NCI-H2196 treated with DMSO at 0.1 percent for 48 hours (cell line): ENCODE results near the gene ZWILCH.
"Not testable (repeated sequence)": the region's sequence is repeated elsewhere in the genome, so short reads cannot be mapped to it uniquely, and the experiment has no call there.

Experiments
- DNase-seq: peaks from one replicate; lab custom pipeline; 2025; ENCODE audit not compliant: unreplicated experiment; lab: John Stamatoyannopoulos, UW

ZWILCH gene

DNA sequence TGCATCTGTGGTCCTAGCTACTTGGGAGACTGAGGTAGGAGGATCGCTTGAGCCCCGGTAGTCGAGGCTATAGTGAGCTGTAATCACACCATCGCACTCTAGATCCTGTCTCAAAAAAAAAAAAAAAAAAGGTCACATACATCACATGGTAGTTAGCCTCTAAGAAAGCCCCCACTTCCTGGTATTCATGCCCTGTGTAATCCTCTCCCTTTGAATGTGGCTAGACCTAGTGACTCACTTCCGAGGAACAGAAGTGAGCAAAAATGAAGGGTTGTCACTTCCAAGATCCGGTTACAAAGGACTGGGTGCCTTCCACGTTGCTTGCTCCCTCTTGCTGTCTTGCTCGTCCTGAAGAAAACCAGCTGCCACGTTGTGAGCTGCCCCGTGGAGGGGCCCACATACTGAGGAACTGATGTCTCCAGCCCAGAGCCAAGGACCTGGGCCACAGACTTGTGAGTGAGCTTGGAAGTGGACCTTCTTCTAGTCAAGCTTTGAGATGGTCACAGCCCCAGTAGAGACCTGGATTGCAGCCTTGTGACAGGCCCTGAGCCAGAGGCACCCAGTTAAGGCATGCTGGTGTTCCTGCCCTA is 73.3 kb downstream of the ZWILCH start:
- no peak for DNase-seq

DNA sequence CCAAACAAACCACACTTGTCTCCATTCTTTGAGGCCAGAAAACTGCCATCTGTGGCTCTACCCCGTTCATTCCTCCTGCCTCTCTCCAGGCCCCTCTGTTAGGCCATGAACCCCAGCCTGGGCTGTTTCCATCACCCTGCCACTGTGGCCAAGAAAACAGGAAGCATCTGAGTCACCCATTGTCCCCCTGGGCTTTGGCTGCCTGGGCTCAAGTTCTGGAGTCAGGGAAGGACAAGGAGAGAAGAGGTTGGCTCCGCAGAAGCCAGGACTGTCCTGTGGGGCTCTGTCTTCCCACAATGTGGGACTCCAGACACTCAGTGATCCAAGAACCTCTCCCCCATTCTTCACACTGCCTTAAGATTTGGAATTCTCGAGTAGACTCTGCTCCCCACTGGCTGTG is 75.5 kb downstream of the ZWILCH start:
- DNase-seq, result no peak

DNA sequence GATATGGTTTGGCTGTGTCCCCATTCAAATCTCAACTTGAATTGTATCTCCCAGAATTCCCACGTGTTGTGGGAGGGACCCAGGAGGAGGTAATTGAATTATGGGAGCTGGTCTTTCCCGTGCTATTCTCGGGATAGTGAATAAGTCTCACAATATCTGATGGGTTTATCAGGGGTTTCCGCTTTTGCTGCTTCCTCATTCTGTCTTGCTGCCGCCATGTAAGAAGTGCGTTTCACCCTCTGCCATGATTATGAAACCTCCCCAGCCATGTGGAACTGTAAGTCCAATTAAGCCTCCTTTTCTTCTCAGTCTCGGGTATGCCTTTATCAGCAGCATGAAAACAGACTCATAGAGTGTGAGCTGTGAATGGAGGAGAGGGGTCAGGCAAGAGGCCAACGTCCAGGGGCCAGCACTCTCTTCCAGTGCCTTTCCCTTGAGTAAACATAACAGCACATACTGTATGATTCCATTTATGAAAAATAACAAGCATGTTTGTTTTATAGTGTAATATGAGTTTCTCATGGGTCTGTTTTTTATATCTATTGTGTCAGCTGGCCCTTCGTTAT is 76.9 kb downstream of the ZWILCH start:
- no peak for DNase-seq

DNA sequence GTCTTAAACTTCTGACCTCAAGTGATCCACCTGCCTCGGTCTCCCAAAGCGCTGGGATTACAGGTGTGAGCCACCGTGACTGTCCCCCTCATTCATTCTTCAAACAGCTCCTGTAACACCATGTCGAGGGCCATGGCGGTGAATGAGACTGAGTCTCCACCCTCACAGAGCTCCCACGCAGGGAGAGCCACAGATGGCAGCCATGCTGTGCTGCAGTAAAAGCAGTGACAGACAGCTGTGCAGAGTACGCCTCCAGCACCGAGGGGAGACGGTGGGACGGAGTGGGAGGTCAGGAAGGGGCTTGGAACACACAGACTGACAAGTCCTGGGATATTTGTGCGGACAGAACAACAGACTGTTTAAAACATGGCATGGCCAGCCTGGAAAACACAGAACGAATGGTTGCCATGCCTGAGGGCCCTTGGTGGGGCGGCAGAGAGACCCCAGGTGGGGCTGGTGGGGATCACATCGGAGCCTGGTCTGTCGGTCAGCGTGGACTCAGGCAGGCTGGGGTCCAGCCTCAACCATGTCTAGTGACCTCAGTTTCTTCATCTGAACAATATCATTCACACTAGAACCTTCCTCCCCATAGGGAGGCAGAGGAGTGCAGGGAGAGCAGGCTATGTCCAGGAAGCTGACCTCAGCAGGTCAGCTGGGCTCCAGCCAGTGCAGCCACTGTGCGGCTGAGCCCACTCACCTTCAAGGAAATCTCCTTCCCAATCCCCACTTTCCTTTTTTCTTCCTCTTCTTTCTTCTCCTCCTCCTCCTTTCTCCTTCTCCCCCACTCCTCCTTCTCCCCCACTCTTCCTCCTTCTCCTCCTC is 81.2 kb downstream of the ZWILCH start:
- no peak for DNase-seq

DNA sequence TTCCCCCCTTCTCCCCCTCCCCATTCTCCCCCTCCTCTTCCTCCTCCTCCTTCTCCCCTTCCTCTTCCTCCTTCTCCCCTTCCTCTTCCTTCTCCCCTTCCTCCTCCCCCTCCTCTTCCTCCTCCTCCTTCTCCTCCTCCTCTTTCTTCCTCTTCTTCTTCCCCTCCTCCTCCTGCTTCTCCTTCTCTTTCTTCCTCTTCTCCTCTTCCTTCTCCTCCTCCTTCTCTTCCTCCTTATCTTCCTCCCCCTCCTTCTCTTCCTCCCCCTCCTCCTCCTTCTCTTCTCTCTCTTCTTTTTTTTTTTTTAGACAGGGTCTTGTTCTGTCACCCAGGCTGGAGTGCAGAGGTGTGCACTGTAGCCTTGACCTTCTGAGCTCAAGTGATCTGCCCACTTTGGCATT is 81.9 kb downstream of the ZWILCH start:
- no peak for DNase-seq

DNA sequence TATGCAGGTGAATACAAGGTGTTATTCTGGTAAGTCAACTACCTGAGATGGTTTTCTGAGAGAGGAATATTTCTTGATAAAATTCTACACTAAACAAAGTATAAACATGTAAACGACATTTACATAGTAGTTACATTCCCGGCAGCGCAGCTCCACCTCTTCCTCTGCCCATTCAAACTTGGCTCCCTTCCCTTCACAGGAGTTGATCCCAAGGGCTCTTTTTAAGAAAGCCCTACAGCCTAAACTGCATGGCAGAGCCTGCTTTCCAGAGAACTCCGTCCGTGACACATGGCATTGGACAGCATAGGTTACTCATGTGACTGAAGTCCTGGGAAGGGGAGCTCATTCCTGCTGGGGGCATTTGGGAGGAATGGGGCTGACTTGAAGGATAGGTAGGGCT is 82.6 kb downstream of the ZWILCH start:
- DNase-seq, result no peak

DNA sequence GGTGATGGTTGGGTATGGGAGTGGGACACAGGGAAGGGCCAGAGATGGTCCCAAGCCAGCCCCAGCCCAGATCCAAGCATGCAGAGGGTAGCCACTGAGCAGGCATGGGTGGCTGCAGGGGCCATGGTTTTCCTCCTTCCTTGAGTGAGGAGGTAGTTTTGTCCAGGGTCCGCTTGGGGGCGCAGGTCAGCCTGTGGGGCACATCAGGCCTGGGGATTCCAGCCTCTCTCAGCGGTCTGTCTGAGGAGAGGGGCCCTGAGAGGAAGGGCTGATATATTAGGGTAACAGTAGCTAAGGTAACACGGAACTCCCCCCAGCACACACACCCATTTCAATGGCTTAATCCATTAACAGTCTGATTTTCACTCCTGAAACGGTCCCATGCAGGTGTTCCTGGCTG is 83.4 kb downstream of the ZWILCH start:
- DNase-seq, result no peak

DNA sequence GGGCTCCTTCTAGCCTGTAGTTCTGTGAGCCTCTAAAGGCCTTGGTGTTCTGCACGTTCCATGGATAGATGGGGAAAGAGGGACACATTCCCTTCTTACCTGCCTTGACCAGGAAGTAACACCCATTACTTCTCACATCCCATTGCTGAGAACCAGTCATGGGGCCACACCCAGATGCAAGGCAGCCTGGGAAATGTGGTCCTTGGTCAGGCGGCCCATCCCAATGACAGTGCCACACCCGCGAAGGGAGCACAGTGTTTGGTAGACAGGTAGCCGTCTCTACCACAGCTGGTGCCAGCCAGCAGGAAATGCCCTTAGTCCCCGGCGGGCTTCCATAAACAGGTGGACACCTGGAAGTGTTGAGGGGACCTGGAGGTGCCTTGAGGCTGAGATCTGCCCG is 83.8 kb downstream of the ZWILCH start:
- no peak for DNase-seq

DNA sequence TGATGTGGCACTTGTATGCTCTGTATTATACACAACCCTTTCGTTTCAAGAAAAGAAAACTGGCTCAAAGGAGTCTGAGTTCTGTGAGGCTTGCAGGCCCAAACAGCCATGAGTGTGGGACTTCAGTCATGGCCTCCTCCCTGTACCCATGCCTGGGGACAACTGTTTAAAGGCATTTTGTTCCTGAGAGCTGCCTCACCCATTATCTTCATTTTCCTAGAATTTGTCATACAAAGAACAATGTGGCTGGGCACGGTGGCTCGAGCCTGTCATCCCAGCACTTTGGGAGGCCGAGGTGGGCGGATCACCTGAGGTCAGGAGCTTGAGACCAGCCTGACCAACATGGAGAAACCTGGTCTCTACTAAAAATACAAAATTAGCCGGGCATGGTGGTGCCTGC is 84.3 kb downstream of the ZWILCH start:
- not testable (repeated sequence) for DNase-seq

DNA sequence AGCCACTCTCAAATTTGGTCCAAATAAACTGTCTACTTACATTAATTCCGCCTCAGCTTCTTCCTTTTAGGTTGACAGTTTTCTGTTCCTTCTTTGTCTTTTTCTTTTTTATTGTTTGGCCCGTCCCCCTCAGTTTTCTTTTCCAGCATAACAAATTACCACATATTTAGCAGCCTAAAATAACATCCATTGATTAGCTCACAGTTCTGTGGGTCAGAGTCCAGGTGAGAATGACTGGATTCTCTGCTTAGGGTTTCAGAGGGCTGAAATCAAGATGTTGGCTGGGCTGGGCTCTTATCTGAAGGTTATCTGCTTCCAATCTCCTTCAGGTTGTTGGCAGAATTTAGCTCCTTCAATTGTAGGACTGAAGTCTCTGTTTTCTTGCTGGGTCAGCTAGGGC is 85.3 kb downstream of the ZWILCH start:
- no peak for DNase-seq

DNA sequence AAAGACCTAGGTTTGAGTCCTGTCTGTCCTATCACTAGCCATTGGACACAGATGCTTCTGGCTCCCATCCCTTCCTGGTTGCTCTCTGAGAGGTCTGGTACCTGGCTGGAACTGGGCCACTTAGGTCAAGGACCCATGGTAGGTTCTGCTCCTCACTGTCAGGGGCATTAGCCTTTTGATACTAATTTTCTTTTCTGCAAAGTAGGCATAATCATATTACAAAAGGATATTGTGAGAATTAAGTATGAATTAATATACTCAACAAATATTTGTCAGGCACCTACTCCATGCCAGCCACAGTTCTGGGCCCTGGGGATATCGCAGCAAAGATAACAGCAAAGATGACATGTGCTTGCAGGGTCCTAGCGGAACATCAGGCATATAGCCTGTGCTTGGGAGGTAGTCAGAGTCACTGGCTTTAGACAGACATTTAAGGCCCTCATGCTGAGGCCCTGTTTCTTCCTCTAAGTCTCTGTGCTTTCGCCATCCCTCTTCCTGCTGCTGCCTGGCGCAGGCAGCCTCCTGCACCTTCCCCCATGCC is 86.3 kb downstream of the ZWILCH start:
- DNase-seq, result no peak

DNA sequence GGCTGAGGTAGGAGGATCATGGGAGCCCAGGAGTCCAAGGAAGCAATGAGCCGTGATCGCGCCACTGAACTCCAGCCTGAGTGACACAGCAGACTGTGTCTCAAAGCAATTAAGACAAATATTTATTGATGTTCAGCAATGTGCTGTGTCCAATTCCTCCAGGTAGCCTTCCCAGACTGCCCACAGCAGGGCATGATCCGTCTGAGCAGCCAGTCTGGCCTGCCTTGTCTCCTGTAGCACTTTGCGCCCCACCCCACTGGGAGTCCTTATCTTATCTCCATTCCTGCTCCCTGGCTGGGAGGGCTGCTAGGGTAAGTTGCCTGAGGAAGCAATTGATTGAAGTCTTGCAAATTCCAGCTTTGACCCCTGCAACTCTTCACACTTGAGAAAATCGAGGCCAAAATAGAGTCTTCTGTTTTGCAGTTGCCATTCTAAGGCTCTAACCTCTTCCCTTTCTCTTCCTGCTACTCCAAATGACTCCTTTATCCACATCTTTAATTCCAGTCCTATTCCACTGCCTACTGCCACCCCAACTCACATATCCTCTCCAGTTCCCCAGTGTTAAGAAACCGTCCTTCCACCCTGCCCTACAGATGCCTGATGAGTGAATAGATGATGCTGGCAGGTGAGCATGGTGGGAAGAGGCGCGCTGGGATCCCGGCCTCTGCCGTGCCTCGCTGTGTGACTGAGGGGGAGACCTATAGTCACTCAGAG is 87.5 kb downstream of the ZWILCH start:
- no peak for DNase-seq

DNA sequence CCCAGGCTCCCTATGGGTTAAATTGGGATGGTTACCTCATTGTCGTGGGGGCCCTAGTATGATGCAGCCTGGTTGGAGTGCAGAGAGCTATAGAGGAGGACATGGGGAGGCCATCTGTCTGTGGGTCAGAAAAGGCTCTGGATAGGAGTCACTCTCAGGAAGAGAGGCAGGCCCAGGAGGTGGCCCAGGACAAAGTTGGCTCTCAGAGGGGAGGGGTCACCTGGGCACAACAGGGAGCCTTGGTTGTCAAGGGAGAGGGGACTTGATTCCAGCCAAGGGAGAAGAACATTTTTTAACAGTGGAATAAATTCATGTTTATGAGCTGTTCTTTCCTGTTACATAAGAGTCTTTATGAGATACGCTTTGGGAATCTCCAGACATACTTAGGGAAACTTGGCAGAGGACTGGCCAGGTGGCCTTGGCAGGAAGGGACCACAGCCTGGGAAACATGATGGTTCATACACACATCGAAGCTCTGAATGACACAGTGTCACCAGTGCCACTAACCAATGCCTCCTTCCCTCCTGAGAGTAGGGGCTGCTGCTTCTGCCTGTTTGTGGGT is 88.2 kb downstream of the ZWILCH start:
- no peak for DNase-seq

DNA sequence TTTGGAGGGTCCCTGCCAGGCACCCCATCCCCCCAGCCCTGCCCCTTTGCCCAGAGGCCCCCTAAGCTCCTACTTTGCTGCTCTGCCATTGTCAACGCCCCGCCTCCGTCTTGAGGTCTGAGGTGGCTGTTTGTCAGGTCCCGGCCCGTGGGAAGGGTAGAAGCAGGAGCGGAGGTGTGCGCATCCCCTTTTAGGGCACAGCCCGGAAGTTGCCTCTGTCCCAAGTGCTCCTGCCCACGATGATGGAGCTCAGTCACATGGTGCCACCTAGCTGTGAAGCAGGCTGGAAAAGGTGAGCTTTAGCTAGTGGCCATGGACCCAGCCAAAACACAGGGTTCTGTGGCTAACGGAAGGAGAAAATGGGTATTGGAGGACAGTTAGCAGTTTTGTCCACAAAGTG is 89.2 kb downstream of the ZWILCH start:
- DNase-seq, result no peak

DNA sequence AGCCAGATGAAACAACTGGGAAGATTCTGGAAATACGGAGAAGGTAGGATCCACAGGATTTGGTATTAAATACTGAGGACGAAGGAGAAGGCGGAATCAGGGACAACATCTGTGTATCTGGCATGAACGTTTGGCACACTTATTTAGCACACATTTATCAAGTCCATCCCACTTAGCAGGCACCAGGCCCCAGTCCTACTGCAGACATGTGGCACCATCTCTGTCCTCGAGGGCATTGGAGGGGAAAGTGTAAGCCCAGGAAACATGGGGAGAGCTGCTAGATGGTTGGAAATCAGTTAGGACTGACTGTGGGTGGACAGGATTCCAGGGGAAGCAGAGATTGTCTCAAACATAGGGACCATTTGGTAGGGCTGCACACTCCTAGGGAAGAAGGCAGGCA is 89.7 kb downstream of the ZWILCH start:
- no peak for DNase-seq

DNA sequence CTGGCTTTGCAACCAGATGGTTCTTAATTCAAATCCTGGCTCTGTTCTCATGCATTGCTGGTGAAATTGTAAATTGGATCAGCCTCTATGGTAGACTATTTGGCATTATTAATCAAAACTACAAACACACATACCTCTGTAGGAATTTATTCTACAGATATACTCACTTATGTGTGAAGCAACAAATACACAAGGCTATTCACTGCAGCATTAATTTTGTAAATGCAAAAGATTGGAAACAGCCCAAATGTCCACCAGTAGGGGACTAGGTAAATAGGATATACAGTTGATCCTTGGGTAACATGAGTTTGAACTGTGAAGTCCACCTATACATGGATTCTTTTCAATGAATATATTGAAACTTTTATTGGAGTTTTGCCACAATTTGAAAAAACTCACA is 90.2 kb downstream of the ZWILCH start:
- DNase-seq, result no peak

DNA sequence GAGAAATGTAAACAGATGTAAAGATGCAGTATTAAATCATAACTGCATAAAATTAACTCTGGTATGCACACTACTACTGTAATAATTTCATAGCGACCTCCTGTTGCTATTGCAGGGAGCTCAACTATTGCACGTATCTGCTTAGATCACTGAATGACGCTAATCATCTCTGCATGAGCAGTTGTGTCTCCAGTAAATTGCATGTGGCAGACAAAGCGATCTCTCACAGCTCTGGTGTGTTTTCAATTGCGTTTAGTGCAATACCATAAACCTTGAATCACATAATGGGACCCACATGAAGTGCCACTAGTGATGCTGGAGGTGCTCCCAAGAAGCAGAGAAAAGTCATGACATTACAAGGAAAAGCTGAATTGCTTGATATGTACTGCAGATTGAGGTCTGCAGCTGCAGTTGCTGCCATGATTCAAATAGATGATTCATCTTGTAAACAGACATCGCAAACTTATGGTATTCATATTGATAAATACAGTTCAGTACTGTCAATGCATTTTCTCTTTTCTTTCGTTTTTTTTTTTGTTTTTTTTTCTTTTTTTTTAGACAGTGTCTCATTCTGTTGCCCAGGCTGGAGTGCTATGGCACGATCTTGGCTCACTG is 90.9 kb downstream of the ZWILCH start:
- no peak for DNase-seq

DNA sequence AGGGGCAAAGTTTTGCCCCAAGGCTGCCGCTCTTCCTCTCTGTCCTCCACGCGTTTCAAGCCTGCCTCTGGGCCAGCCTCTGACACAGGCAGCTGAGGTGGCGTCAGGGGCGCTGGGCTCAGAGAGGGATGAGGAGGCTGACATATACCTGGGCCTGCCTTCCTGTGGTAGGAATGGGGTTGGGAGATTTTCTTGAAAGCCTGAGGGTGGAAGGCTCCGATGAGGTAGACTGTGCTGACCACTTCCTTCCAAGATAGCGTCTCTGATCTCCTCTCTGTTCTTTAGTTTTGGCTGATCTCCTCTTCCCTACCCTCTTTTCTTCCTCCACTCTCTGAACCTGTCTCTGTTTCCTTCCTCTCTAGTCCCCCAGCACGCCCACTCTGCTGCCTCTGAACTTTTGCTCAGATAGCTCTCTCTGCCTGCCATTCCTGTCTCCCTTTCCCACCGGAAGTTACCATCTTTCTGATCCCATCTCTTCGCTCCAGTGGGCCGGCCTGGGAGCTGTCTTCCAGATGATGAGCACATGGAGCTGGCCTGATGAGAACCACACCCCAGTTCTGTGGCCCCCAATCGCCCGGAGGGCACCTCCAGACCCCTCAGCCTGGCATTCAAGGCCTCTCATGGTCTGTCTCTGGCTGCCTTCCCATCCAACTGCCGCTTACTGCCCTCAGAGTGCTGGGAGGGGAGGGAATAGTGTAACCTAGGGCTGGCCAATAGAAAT is 93.1 kb downstream of the ZWILCH start:
- DNase-seq, result no peak
